Activated naive CD4-positive, alpha-beta T cell (primary cell): ENCODE measurements around the gene GTPBP1.

Experiments
- DNase-seq, 4 experiments: peaks; one replicate each; lab custom pipeline; 2025; lab: John Stamatoyannopoulos, UW

GTPBP1 gene

GRCh38 chr22:38705235-38706100 is at the start of gene GTPBP1:
TSS of gene GTPBP1 (plus strand) at chr22:38705944. CDS start at chr22:38705956, 12 bp downstream.
- peak; percentile 96 to 99 (median 97) for DNase-seq

GRCh38 chr22:38656256-38657044 is 49.3 kb upstream of the GTPBP1 start, which contains the start of the genes CBY1 and FAM227A:
TSS of gene CBY1 (plus strand) at chr22:38656638. CDS start at chr22:38668055, 11,417 bp downstream.
TSS of gene FAM227A (minus strand) at chr22:38656392. CDS start at chr22:38650168, 6,224 bp downstream.
- peak; percentile 68 to 89 (median 78) for DNase-seq

- peak in 1 of 4 experiments; percentile 5 for DNase-seq
Measured at GRCh38 chr22:38657045-38657909, 48.5 kb upstream of the GTPBP1 start.

- no peak for DNase-seq
Measured at GRCh38 chr22:38674888-38675287, 30.9 kb upstream of the GTPBP1 start.

GRCh38 chr22:38675833-38676232 is 29.9 kb upstream of the GTPBP1 start:
- no peak for DNase-seq

- peak; percentile 75 to 77 (median 76) for DNase-seq
Measured at GRCh38 chr22:38681582-38682335, 24.0 kb upstream of the GTPBP1 start, which contains the start of gene TOMM22. TSS of gene TOMM22 (plus strand) at chr22:38681957. CDS start at chr22:38681979, 22 bp downstream.

GRCh38 chr22:38684895-38685294 is 20.8 kb upstream of the GTPBP1 start:
- no peak for DNase-seq

GRCh38 chr22:38685761-38686160 is 20.0 kb upstream of the GTPBP1 start:
- no peak for DNase-seq

- no peak for DNase-seq
Measured at GRCh38 chr22:38689651-38690050, 16.1 kb upstream of the GTPBP1 start.

- no peak for DNase-seq
Measured at GRCh38 chr22:38694049-38694448, 11.7 kb upstream of the GTPBP1 start.

- DNase-seq = no peak
Measured at GRCh38 chr22:38694940-38695339, 10.8 kb upstream of the GTPBP1 start.

GRCh38 chr22:38696606-38697424 is 8.9 kb upstream of the GTPBP1 start:
- peak in 1 of 4 experiments; percentile 4 for DNase-seq

GRCh38 chr22:38697425-38698089 is 8.2 kb upstream of the GTPBP1 start:
- DNase-seq = no peak

- DNase-seq = no peak
Measured at GRCh38 chr22:38698407-38699094, 7.2 kb upstream of the GTPBP1 start.

GRCh38 chr22:38699143-38699542 is 6.6 kb upstream of the GTPBP1 start:
- no peak for DNase-seq

GRCh38 chr22:38699784-38700183 is 6.0 kb upstream of the GTPBP1 start:
- no peak for DNase-seq

GRCh38 chr22:38700270-38700788 is 5.4 kb upstream of the GTPBP1 start:
- peak in 1 of 4 experiments; percentile 39 for DNase-seq
